K562 (cell line): ENCODE data around the gene EFNA2. TPM values are rescaled to one million over a fixed set of nuclear protein-coding genes. Genes with fewer than 3 reads are reported as not detected.

ENCODE experiments used
- ASH1L ChIP-seq: fragments of 450-650 bp; IDR thresholded peaks from 2 replicates; pipeline ENCODE4 v1.6.1; 2018; ENCODE audit warnings: borderline replicate concordance, mild to moderate bottlenecking, low read depth; ENCODE audit not compliant: partially characterized antibody
- BCLAF1 ChIP-seq, 2 experiments: fragments of 450-650 bp in 1 of 2; IDR thresholded peaks; 2 replicates each; pipeline ENCODE4 v1.6.1; 2011 to 2017; ENCODE audit warnings: low read depth in 2 of 2, antibody characterized with exemption in 1 of 2, borderline replicate concordance in 1 of 2, low read length in 1 of 2, mild to moderate bottlenecking in 1 of 2, mixed read lengths in 1 of 2; ENCODE audit not compliant: control insufficient read depth in 1 of 2
- ETS1 ChIP-seq: conservative IDR thresholded peaks from 2 replicates; pipeline ENCODE4 v1.6.1; 2011; ENCODE audit warnings: low read depth, mild to moderate bottlenecking, low read length; ENCODE audit not compliant: control insufficient read depth
- GTF2F1 ChIP-seq: IDR thresholded peaks from 2 replicates; pipeline ENCODE4 v1.6.1; 2011; ENCODE audit warnings: low read depth, low read length, improper control_type of control experiment
- HDAC1 ChIP-seq, 2 experiments: fragments of 450-650 bp; IDR thresholded peaks; 2 replicates each; pipeline ENCODE4 v1.6.1; 2016 to 2017; ENCODE audit warnings: inconsistent platforms in 1 of 2, mild to moderate bottlenecking in 1 of 2, moderate library complexity in 1 of 2
- HNRNPK ChIP-seq: fragments of 200-400 bp; formaldehyde crosslinking; IDR thresholded peaks from one replicate; pipeline ENCODE4 v1.6.1; 2018; ENCODE audit warnings: mild to moderate bottlenecking, low read depth, low read length; ENCODE audit not compliant: poor library complexity, severe bottlenecking
- KLF1 ChIP-seq: fragments of 450-650 bp; IDR thresholded peaks from 2 replicates; pipeline ENCODE4 v1.6.1; 2016; ENCODE audit warnings: missing genetic modification characterization, missing compliant biosample characterization
- KLF16 ChIP-seq: IDR thresholded peaks from 2 replicates; pipeline ENCODE4 v1.6.1; 2016; ENCODE audit warnings: antibody characterized with exemption
- NCOA4 ChIP-seq: fragments of 450-650 bp; IDR thresholded peaks from 2 replicates; pipeline ENCODE4 v1.6.1; 2018; ENCODE audit warnings: mild to moderate bottlenecking; ENCODE audit not compliant: partially characterized antibody
- U2AF2 ChIP-seq: fragments of 200-400 bp; formaldehyde crosslinking; optimal IDR thresholded peaks from 2 replicates; pipeline ENCODE3; 2017; ENCODE audit warnings: low read depth, mild to moderate bottlenecking, low read length
- ZBTB11 ChIP-seq, 3 experiments: fragments of 200-800 bp in 1 of 3; fragments of 250-450 bp in 1 of 3; fragments of 450-650 bp in 1 of 3; sonication (Bioruptor Pico) in 1 of 3; sonication (Bioruptor generic) in 1 of 3; formaldehyde crosslinking in 1 of 3; IDR thresholded peaks; 2 replicates each; pipeline versions ENCODE4 v1.6.1 to v1.8.0; 2016 to 2022; ENCODE audit warnings: mild to moderate bottlenecking in 2 of 3, missing genetic modification characterization in 2 of 3, missing compliant biosample characterization in 1 of 3, moderate library complexity in 1 of 3
- ZNF740 ChIP-seq, 3 experiments: fragments of 200-800 bp in 1 of 3; sonication (Bioruptor generic) in 1 of 3; sonication (generic) in 1 of 3; formaldehyde crosslinking in 1 of 3; IDR thresholded peaks; 2 replicates each; pipeline versions ENCODE4 v1.6.1 to v1.8.0; 2016 to 2022; ENCODE audit warnings: mild to moderate bottlenecking in 2 of 3, missing compliant biosample characterization in 2 of 3, missing genetic modification characterization in 2 of 3, missing genetic modification reagents in 1 of 3
- polyA plus RNA-seq, 8 experiments: library from polyadenylated mRNA; depleted of rRNA in 4 of 8; stranded (reverse) in 5 of 8; unstranded in 3 of 8; fragments of >200 nt; fragmentation: Nextera tagmentation in 2 of 8; fragmentation: Illumina TruSeq in 1 of 8; extraction: Ambion mirVana in 2 of 8; extraction: Trizol in 1 of 8; gene quantifications; 2 replicates each; pipeline versions ENCODE4 v1.2.1 to v1.2.3, GENCODE V29; 2011 to 2014; ENCODE audit warnings: inconsistent platforms in 1 of 8, missing spikeins in 1 of 8
- total RNA-seq, 7 experiments: library from RNA; depleted of rRNA in 6 of 7; stranded (reverse); fragments of >200 nt in 6 of 7; fragmentation: Illumina TruSeq in 2 of 7; extraction: Trizol in 2 of 7; gene quantifications; 2 replicates each; pipeline versions ENCODE4 v1.2.1 to v1.2.3, GENCODE V29; 2011 to 2021; ENCODE audit warnings: low replicate concordance in 1 of 7

EFNA2 gene
- total and polyA plus RNA-seq, 9 of the 15 experiments (the other 6 are each of a cell fraction or from before 2014, with no cell fraction given) = 0.11 to 0.44 (median 0.15) TPM; not detected in 6

GRCh38 chr19:1264801-1265614 lies 20.7 kb upstream of the EFNA2 start (continued):
- TF ChIP-seq ETS1 (no peak), HDAC1 (IDR thresholded peaks at IDR 0.05) (peak; percentile 25 to 64; a peak in 2 of 4 replicates), ASH1L (no peak), NCOA4 (no peak), HNRNPK (no peak), KLF16 (no peak), ZBTB11 (CRISPR knock-in tag; IDR thresholded peaks at IDR 0.05) (no peak), KLF1 (tag) (no peak), ZNF740 (CRISPR knock-in tag; IDR thresholded peaks at IDR 0.05) (peak; percentile 77; the same call in 1 of the 2 replicates), ZNF740 (tag; IDR thresholded peaks at IDR 0.05) (no peak), U2AF2 (no peak), BCLAF1 (IDR thresholded peaks at IDR 0.05; ENCODE audit: borderline replicate concordance in 1 of 2, control insufficient read depth in 1 of 2, low read depth in 2 of 2, low read length in 1 of 2) (no peak), GTF2F1 (no peak)
